Loucy (cell line): ENCODE measurements around the gene PAQR7.

Experiments used
- EZH2phosphoT487 ChIP-seq: fragments of 200-600 bp; IDR thresholded peaks from 2 replicates; pipeline ENCODE4 v1.6.1; 2018; ENCODE audit warnings: antibody characterized with exemption, mild to moderate bottlenecking, moderate library complexity, borderline replicate concordance
- TF ChIP-seq, protein P1 (sequence below): fragments of 200-600 bp; sonication (generic); conservative IDR thresholded peaks from 2 replicates; pipeline ENCODE4 v1.5.1; 2014; ENCODE audit warnings: mild to moderate bottlenecking, antibody characterized with exemption, low read length

DNA sequence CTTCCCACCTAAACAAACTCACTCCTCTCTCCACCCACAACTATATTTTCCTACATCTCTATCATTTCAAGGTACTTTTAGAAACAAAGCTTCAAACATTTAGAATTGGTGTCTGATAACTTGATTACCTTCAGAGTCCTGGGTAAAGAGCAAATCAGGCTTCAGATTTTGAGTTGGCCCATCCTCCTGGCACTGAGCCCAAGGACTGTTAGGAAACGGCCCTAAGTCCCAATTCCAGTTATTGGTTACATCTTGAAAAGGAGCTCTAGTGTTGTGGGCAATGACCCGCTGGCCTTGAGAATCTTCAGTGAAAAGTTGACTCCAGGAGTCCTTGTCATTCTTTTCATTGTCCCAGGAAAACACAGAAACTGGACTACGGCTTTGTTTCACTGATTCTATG is 40.6 kb downstream of the PAQR7 start:
- TF ChIP-seq, protein P1, sequence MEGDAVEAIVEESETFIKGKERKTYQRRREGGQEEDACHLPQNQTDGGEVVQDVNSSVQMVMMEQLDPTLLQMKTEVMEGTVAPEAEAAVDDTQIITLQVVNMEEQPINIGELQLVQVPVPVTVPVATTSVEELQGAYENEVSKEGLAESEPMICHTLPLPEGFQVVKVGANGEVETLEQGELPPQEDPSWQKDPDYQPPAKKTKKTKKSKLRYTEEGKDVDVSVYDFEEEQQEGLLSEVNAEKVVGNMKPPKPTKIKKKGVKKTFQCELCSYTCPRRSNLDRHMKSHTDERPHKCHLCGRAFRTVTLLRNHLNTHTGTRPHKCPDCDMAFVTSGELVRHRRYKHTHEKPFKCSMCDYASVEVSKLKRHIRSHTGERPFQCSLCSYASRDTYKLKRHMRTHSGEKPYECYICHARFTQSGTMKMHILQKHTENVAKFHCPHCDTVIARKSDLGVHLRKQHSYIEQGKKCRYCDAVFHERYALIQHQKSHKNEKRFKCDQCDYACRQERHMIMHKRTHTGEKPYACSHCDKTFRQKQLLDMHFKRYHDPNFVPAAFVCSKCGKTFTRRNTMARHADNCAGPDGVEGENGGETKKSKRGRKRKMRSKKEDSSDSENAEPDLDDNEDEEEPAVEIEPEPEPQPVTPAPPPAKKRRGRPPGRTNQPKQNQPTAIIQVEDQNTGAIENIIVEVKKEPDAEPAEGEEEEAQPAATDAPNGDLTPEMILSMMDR: no peak
- no peak for TF ChIP-seq EZH2phosphoT487
